SK-N-SH (cell line): ENCODE results near the gene GRP. TPM values are rescaled to one million over a fixed set of nuclear protein-coding genes. Genes with fewer than 3 reads are reported as not detected.
A peak's percentile ranks its signal among the peaks of the same experiment; 100 is the strongest.

Source experiments
- CTCF ChIA-PET: fragments of 300-600, 350-600 bp; formaldehyde crosslinking; extraction: SDS; loops from one replicate; lab custom pipeline; 2021; lab: Yijun Ruan, JAX
- POLR2A ChIA-PET: fragments of 350-600 bp; sonication (Branson Sonifier 250); formaldehyde crosslinking; extraction: SDS; loops from one replicate; lab custom pipeline; 2020; ENCODE audit warnings: antibody characterized with exemption, inconsistent platforms; lab: Yijun Ruan, JAX
- DNase-seq: peaks from one replicate; pipeline ENCODE4 v3.0.0; 2012
- H2AFZ ChIP-seq: fragments of 200-600 bp; sonication (generic); 2 replicates; pipeline ENCODE4 v1.8.1; 2016; ENCODE audit warnings: antibody characterized with exemption, mild to moderate bottlenecking, low read depth
- H3F3A ChIP-seq: fragments of 200-600 bp; sonication (generic); replicated peaks from 2 replicates; pipeline ENCODE3; 2016; ENCODE audit warnings: antibody characterized with exemption, mild to moderate bottlenecking; ENCODE audit not compliant: insufficient read depth
- H3K27ac ChIP-seq, 2 experiments: fragments of 200-500 bp in 1 of 2; fragments of 200-600 bp in 1 of 2; sonication (Bioruptor generic) in 1 of 2; sonication (generic), shearing (Covaris generic) in 1 of 2; 2 replicates each; pipeline versions ENCODE4 v1.5.1 to v1.6.1; 2014 to 2016; ENCODE audit warnings: low read depth in 2 of 2, inconsistent platforms in 1 of 2, low read length in 1 of 2, mild to moderate bottlenecking in 1 of 2, mixed read lengths in 1 of 2
- H3K27me3 ChIP-seq: fragments of 200-600 bp; sonication (generic), shearing (Covaris generic); 2 replicates; pipeline ENCODE4 v1.6.1; 2016; ENCODE audit warnings: mixed run types; ENCODE audit not compliant: insufficient read depth
- H3K36me3 ChIP-seq, 2 experiments: fragments of 200-500 bp in 1 of 2; fragments of 200-600 bp in 1 of 2; sonication (Bioruptor generic) in 1 of 2; sonication (generic) in 1 of 2; replicated peaks in 1 of 2; 2 replicates each; pipeline versions ENCODE3 to v1.5.1; 2014 to 2016; ENCODE audit warnings: low read length in 1 of 2, mild to moderate bottlenecking in 1 of 2; ENCODE audit not compliant: insufficient read depth in 2 of 2, control insufficient read depth in 1 of 2
- H3K4me1 ChIP-seq, 2 experiments: fragments of 200-500 bp in 1 of 2; fragments of 200-600 bp in 1 of 2; sonication (Bioruptor generic) in 1 of 2; sonication (generic), shearing (Covaris generic) in 1 of 2; 2 replicates each; pipeline versions ENCODE4 v1.5.1 to v1.6.1; 2014 to 2016; ENCODE audit warnings: low read depth in 1 of 2, low read length in 1 of 2, mixed run types in 1 of 2; ENCODE audit not compliant: insufficient read depth in 2 of 2, control insufficient read depth in 1 of 2
- H3K4me2 ChIP-seq: fragments of 200-600 bp; sonication (generic), shearing (Covaris generic); 2 replicates; pipeline ENCODE4 v1.6.1; 2017; ENCODE audit warnings: mixed run types
- H3K4me3 ChIP-seq, 2 experiments: fragments of 200-500 bp in 1 of 2; fragments of 200-600 bp in 1 of 2; sonication (Bioruptor generic) in 1 of 2; sonication (generic), shearing (Covaris generic) in 1 of 2; 2 replicates each; pipeline versions ENCODE4 v1.5.1 to v1.8.1; 2014 to 2016; ENCODE audit warnings: low read depth in 2 of 2, inconsistent platforms in 1 of 2, low read length in 1 of 2, mild to moderate bottlenecking in 1 of 2, mixed read lengths in 1 of 2, moderate library complexity in 1 of 2
- H3K79me2 ChIP-seq: fragments of 200-600 bp; sonication (generic); 2 replicates; pipeline ENCODE4 v1.8.1; 2017; ENCODE audit warnings: mild to moderate bottlenecking; ENCODE audit not compliant: insufficient read depth
- H3K9ac ChIP-seq: fragments of 200-600 bp; sonication (generic); 2 replicates; pipeline ENCODE4 v1.6.1; 2017; ENCODE audit warnings: mixed run types
- H3K9me2 ChIP-seq: fragments of 200-600 bp; sonication (generic); 2 replicates; pipeline ENCODE4 v1.6.1; 2017; ENCODE audit warnings: mixed run types
- H3K9me3 ChIP-seq: fragments of 200-600 bp; sonication (generic); 2 replicates; pipeline ENCODE4 v1.6.1; 2017; ENCODE audit warnings: mixed run types, mild to moderate bottlenecking, moderate library complexity
- H4K20me1 ChIP-seq: fragments of 200-600 bp; sonication (generic); 2 replicates; pipeline ENCODE4 v1.6.1; 2017; ENCODE audit warnings: mild to moderate bottlenecking, mixed run types; ENCODE audit not compliant: insufficient read depth
- GATA2 ChIP-seq: sonication (generic); formaldehyde crosslinking; IDR thresholded peaks from 2 replicates; pipeline ENCODE4 v1.5.0; 2020; ENCODE audit warnings: mild to moderate bottlenecking, missing genetic modification reagents
- MEF2A ChIP-seq: IDR thresholded peaks from 2 replicates; pipeline ENCODE4 v1.4.0; 2012; ENCODE audit warnings: low read depth, borderline replicate concordance
- MXI1 ChIP-seq: IDR thresholded peaks from 2 replicates; pipeline ENCODE4 v1.6.1; 2012; ENCODE audit warnings: mild to moderate bottlenecking, low read depth, low read length, improper control_type of control experiment
- NFIC ChIP-seq: IDR thresholded peaks from 2 replicates; pipeline ENCODE4 v1.4.0; 2012; ENCODE audit warnings: borderline replicate concordance
- NRF1 ChIP-seq: IDR thresholded peaks from 2 replicates; pipeline ENCODE4 v1.6.1; 2012; ENCODE audit warnings: low read depth, mild to moderate bottlenecking, low read length
- RAD21 ChIP-seq: IDR thresholded peaks from 2 replicates; pipeline ENCODE4 v1.6.1; 2012; ENCODE audit warnings: mild to moderate bottlenecking, low read length
- RFX5 ChIP-seq: IDR thresholded peaks from 2 replicates; pipeline ENCODE4 v1.6.1; 2012; ENCODE audit warnings: mild to moderate bottlenecking, improper control_type of control experiment, low read length
- RXRA ChIP-seq: IDR thresholded peaks from 2 replicates; pipeline ENCODE4 v1.4.0; 2012; ENCODE audit warnings: low read depth, mild to moderate bottlenecking, borderline replicate concordance
- SIN3A ChIP-seq: IDR thresholded peaks from 2 replicates; pipeline ENCODE4 v1.6.1; 2012; ENCODE audit warnings: low read depth, mild to moderate bottlenecking, low read length, moderate library complexity, borderline replicate concordance
- SMC3 ChIP-seq: IDR thresholded peaks from 2 replicates; pipeline ENCODE4 v1.6.1; 2012; ENCODE audit warnings: low read depth, low read length, improper control_type of control experiment
- TAF1 ChIP-seq: IDR thresholded peaks from 2 replicates; pipeline ENCODE4 v1.6.1; 2012; ENCODE audit warnings: low read depth, mild to moderate bottlenecking, low read length, moderate library complexity, borderline replicate concordance
- TCF12 ChIP-seq: IDR thresholded peaks from 2 replicates; pipeline ENCODE4 v1.4.0; 2012
- WGBS: methylation state at CpG from one replicate; pipeline ENCODE4 v1.1.6; 2017; ENCODE audit warnings: low lambda C conversion rate; 5-methylcytosine and 5-hydroxymethylcytosine counted together
- polyA plus RNA-seq, 3 experiments: library from polyadenylated mRNA; depleted of rRNA; stranded (reverse); fragments of >200 nt; gene quantifications; 2 replicates each; pipeline ENCODE4 v1.2.3, GENCODE V29; 2012
- TF ChIP-seq, protein P1 (sequence below): fragments of 200-600 bp; sonication (generic); IDR thresholded peaks from 2 replicates; pipeline ENCODE4 v1.6.1; 2017; ENCODE audit warnings: antibody characterized with exemption, mild to moderate bottlenecking, moderate library complexity

The GRP gene
- polyA plus RNA-seq, 1 of the 3 experiments (the other 2 are of a cell fraction) = 2.8 TPM

DNA sequence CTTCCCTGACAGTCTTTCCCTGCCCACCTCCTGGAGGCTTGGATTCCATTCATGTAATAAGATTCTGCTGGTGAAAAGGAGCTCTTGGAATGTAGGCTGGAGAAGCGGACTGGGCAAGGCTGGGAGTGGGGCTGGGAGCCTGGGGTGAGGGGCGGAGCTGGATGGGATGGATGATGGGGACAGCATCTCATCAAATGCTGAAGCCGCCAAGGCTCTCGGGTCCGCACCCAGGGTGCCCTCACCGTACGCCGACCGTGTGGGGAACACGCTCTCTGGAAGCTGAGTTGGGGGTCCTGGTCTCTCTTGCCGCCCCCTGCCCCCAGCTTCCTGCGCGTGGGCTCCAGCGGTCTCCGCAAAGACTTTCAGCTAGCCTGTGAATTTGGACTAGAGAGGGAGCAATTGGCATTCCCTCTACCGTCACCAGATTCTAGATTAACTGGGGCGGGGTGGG is 44.2 kb downstream of the GRP start:
- no peaks in the 10 kb centered on the region for H3K79me2 ChIP-seq
- no peaks in the 10 kb centered on the region for H4K20me1 ChIP-seq
- H3K9me3 ChIP-seq = no peaks in the 10 kb centered on the region
- 13% methylated on average over 10 of the region's 17 CpGs for WGBS
- no peak overlapping the region for H2AFZ ChIP-seq
- POLR2A ChIA-PET = no interaction called here
- TF ChIP-seq, protein P1, sequence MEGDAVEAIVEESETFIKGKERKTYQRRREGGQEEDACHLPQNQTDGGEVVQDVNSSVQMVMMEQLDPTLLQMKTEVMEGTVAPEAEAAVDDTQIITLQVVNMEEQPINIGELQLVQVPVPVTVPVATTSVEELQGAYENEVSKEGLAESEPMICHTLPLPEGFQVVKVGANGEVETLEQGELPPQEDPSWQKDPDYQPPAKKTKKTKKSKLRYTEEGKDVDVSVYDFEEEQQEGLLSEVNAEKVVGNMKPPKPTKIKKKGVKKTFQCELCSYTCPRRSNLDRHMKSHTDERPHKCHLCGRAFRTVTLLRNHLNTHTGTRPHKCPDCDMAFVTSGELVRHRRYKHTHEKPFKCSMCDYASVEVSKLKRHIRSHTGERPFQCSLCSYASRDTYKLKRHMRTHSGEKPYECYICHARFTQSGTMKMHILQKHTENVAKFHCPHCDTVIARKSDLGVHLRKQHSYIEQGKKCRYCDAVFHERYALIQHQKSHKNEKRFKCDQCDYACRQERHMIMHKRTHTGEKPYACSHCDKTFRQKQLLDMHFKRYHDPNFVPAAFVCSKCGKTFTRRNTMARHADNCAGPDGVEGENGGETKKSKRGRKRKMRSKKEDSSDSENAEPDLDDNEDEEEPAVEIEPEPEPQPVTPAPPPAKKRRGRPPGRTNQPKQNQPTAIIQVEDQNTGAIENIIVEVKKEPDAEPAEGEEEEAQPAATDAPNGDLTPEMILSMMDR = no peak
- TF ChIP-seq SMC3 (no peak), RXRA (no peak), RFX5 (no peak), RAD21 (no peak), NRF1 (no peak), MEF2A (no peak), SIN3A (no peak)
- TF ChIP-seq, all 33 proteins: peak for 0
- Histone ChIP-seq H3K27ac (no peak overlapping the region), H3K9me2 (no peaks in the 10 kb centered on the region), H3K4me1 (peaks cover 2 to 4% of the 10 kb centered on the region in 2 experiments; a peak in 2 of 4 replicates), H3K4me3 (no peak overlapping the region), H3K36me3 (no peaks in the 10 kb centered on the region), H3F3A (peaks cover 3% of the 10 kb centered on the region), H3K4me2 (no peak overlapping the region), H3K9ac (no peak overlapping the region), H3K27me3 (peaks cover 67% of the 10 kb centered on the region)
- CTCF ChIA-PET = interaction anchor here (0.6 to 8.4 kb wide), 7 partner anchors 9 to 160 kb away, joined by 3 to 92 read pairs (median 5); partner anchors contain the start of gene RAX
- peak; percentile 47 for DNase-seq

DNA sequence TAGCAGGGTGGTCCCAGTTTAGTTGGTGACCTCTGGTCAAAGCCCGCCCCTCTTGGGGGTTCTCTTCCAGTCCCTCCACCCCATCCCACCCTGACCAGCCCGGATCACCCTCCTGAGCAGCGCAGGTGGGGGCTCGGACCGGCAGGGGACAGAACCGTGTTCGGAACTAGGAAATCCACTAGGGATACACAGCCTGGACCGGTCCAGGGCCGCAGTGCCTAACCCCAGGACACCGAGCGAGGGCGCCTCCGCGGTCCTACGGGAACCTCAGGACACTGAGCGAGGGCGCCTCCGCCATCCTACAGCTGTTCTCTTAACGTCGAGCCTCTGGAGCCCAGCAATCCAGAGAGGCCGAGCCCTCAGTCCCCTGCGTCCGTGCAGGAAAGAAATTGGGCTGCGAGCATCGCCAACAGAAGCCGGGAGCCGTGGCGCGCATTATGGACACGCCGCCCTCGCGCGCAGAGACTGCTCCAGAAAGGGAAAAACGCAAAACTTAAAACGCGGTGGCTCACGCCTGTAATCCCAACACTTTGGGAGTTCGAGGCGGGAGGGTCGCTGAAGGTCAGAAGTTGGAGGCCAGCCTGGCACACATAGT is 44.8 kb downstream of the GRP start:
- no peaks in the 10 kb centered on the region for H3K79me2 ChIP-seq
- no peaks in the 10 kb centered on the region for H3K36me3 ChIP-seq
- no peak overlapping the region for H3K27ac ChIP-seq
- peaks cover 3% of the 10 kb centered on the region for H3F3A ChIP-seq
- ChIA-PET POLR2A (no interaction called here), CTCF (interaction anchor here (0.6 to 8.4 kb wide), 5 partner anchors 9 to 159 kb away, joined by 3 to 92 read pairs (median 5); partner anchors contain the start of gene RAX)
- TF ChIP-seq MXI1 = no peak
- no peak for TF ChIP-seq TCF12
- TF ChIP-seq NFIC = no peak
- no peak for TF ChIP-seq GATA2 (CRISPR knock-in tag)
- TF ChIP-seq TAF1 = no peak
- no peaks in the 10 kb centered on the region for H4K20me1 ChIP-seq
- no peak overlapping the region for H3K9ac ChIP-seq
- H3K27me3 ChIP-seq = peaks cover 72% of the 10 kb centered on the region
- H3K4me2 ChIP-seq = peak overlapping the region; percentile 57; the same call in 1 of the 2 replicates
- H3K4me1 ChIP-seq = peaks cover 2 to 4% of the 10 kb centered on the region in 2 experiments; a peak in 2 of 4 replicates
- DNase-seq = peak; percentile 44
- no peak overlapping the region for H2AFZ ChIP-seq
- no peaks in the 10 kb centered on the region for H3K9me2 ChIP-seq
- no peak overlapping the region for H3K4me3 ChIP-seq
- H3K9me3 ChIP-seq = no peaks in the 10 kb centered on the region
- WGBS = 2% methylated on average over 17 of the region's 41 CpGs
